Heart left ventricle (tissue), 16 donors: ENCODE measurements around the gene CFAP69. TPM values are rescaled to one million over a fixed set of nuclear protein-coding genes. Genes with fewer than 3 reads are reported as not detected.
"Not testable (repeated sequence)": the region's sequence is repeated elsewhere in the genome, so short reads cannot be mapped to it uniquely, and the experiment has no call there.

Experiments used
- ATAC-seq, 4 donors: fragments of 200-7000 bp; cut with Tn5 transposase; one replicate each; pipeline ENCODE4 v1.9.1; 2020 to 2022; ENCODE audit warnings: moderate library complexity in 4 of 4, mild to moderate bottlenecking in 3 of 4, moderate number of reproducible peaks in 1 of 4
- DNase-seq, 5 donors: peaks; one replicate each; pipeline ENCODE4 v3.0.0-alpha.2; 2020
- H3K27ac ChIP-seq, 12 donors: fragments of 200-600 bp; sonication (generic) in 4 of 12; one replicate each; pipeline versions ENCODE4 v1.5.0 to v1.8.0; 2016 to 2022; ENCODE audit warnings: mild to moderate bottlenecking in 2 of 12
- H3K27me3 ChIP-seq, 9 donors: fragments of 200-600 bp; sonication (generic) in 2 of 9; one replicate each; pipeline versions ENCODE4 v1.5.1 to v1.8.0; 2016 to 2022; ENCODE audit warnings: mild to moderate bottlenecking in 3 of 9
- H3K36me3 ChIP-seq, 9 donors: fragments of 200-600 bp; sonication (generic) in 2 of 9; one replicate each; pipeline versions ENCODE4 v1.5.0 to v1.8.0; 2018 to 2022; ENCODE audit warnings: mild to moderate bottlenecking in 2 of 9
- H3K4me1 ChIP-seq, 12 donors: fragments of 200-600 bp; sonication (generic) in 4 of 12; one replicate each; pipeline versions ENCODE4 v1.5.0 to v1.8.0; 2016 to 2022; ENCODE audit warnings: mild to moderate bottlenecking in 3 of 12
- H3K4me3 ChIP-seq, 12 donors: fragments of 200-600 bp; sonication (generic) in 4 of 12; one replicate each; pipeline versions ENCODE4 v1.5.0 to v1.8.0; 2017 to 2022; ENCODE audit warnings: mild to moderate bottlenecking in 9 of 12, moderate library complexity in 4 of 12
- H3K9me3 ChIP-seq, 12 donors: fragments of 200-600 bp; sonication (generic) in 4 of 12; one replicate each; pipeline versions ENCODE4 v1.5.0 to v1.8.0; 2016 to 2022; ENCODE audit warnings: mild to moderate bottlenecking in 1 of 12
- POLR2A ChIP-seq, 2 donors: fragments of 450-650 bp; IDR thresholded peaks; one replicate each; pipeline ENCODE4 v1.6.1; 2017; ENCODE audit warnings: antibody characterized with exemption in 2 of 2, mild to moderate bottlenecking in 2 of 2, moderate library complexity in 2 of 2
- whole genome bisulfite sequencing, 4 donors: extraction: QIAGEN DNeasy Blood & Tissue Kit in 2 of 4; methylation state at CpG; one replicate each; pipeline versions ENCODE4 v1.1.5 to v1.1.7; 2013 to 2018; 5-methylcytosine and 5-hydroxymethylcytosine counted together
- intact Hi-C, 10 donors: fragments of 100-400 bp; cut with DNase I; formaldehyde crosslinking; loops; one replicate each; pipeline versions ENCODE4 v1.11.1 to v1.14.2; 2022
- polyA plus RNA-seq, 2 donors: library from polyadenylated mRNA; stranded (reverse); fragments of 200-250 nt; gene quantifications; one replicate each; pipeline ENCODE4 v1.2.3, GENCODE V29; 2013
- total RNA-seq, 9 donors: library from RNA; depleted of rRNA in 2 of 9; stranded (reverse); fragments of >200 nt in 2 of 9; fragmentation: NEBNext Ultra II Directional in 3 of 9; extraction: Animal tissue kit (Norgen Biotek cat#: 25700) in 3 of 9; gene quantifications; one replicate each; pipeline versions ENCODE4 v1.1.0 to v1.2.4, GENCODE V29; 2016 to 2023
- TF ChIP-seq, protein P1 (sequence below), 12 donors: fragments of 200-600 bp; sonication (generic) in 4 of 12; IDR thresholded peaks; one replicate each; pipeline versions ENCODE4 v1.5.0 to v1.8.0; 2018 to 2022; ENCODE audit warnings: antibody characterized with exemption in 12 of 12, mild to moderate bottlenecking in 5 of 12
- donor health status: ischemic (EF 13 %, LVEDD 7.1; RV severe dilation, severe dysfunction).
- donor health status: healthy with polysubstance abuse.
- donor health status: DM: no; HTN: yes; CAD: no.
- donor health status: DM: no; HTN: no; CAD: no.
- donor health status: ischemic (EF 25% LVEDD 6.9; RV normal size, moderate dysfunction).
- donor health status: ischemic (EF 25% LVEDD 5.7; RV mildly dilated, moderate dysfunction).
- donor health status: healthy.
- donor health status: DM: yes; HTN: yes; CAD: no.
- donor health status: ischemic (EF 35%, LVEDD 5.7; RV mildly dilated, moderate dysfunction).
- donor health status: nonischemic (EF 11% LVEDD 7.7; RV severe dilation, severe dysfunction).
- donor health status: DM: yes; HTN: yes; CAD: no.
- donor health status: PGD.
- donor health status: ischemic (EF 29% LVEDD 5.4; RV normal size, mild dysfunction).
- donor health status: nonischemic (EF 23%, LVEDD 6.1; RV moderate dilation, normal function).

Gene CFAP69
- total and polyA plus RNA-seq, 11 donors: 1.0 to 4.5 (median 2.6) TPM

DNA sequence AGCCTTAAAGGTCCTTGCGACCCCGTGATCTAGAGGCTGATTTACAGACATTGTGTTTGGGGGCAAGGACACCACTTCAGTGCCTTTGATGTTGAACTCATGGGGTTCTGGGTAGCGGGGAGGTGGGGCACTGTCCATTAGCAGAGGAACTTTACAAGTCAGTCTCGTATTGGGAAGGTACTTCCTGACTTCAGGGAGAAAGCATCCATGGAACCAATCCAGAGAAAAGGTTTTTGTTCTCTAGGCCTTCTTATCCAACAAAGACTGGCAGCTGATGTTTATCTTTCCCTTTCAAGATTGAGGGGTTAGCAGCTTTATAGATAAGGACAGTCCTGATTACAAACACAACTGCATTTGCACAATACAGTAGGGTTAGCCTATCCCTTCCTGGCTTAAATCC is 104.3 kb downstream of the CFAP69 start:
- DNase-seq: no peak
- Histone ChIP-seq H3K36me3 (peaks cover 0 to 18% (median 4%) of the 10 kb centered on the region in 9 donors), H3K9me3 (no peaks in the 10 kb centered on the region), H3K4me3 (no peak overlapping the region), H3K4me1 (peaks cover 0 to 20% (median 12%) of the 10 kb centered on the region in 12 donors), H3K27ac (no peak overlapping the region), H3K27me3 (no peaks in the 10 kb centered on the region)
- no peak for ATAC-seq
- WGBS, 4 donors: 79 to 84% (median 80%) methylated on average over 4 of the region's 4 CpGs
- TF ChIP-seq POLR2A (IDR thresholded peaks at IDR 0.05): no peak
- TF ChIP-seq, protein P1, sequence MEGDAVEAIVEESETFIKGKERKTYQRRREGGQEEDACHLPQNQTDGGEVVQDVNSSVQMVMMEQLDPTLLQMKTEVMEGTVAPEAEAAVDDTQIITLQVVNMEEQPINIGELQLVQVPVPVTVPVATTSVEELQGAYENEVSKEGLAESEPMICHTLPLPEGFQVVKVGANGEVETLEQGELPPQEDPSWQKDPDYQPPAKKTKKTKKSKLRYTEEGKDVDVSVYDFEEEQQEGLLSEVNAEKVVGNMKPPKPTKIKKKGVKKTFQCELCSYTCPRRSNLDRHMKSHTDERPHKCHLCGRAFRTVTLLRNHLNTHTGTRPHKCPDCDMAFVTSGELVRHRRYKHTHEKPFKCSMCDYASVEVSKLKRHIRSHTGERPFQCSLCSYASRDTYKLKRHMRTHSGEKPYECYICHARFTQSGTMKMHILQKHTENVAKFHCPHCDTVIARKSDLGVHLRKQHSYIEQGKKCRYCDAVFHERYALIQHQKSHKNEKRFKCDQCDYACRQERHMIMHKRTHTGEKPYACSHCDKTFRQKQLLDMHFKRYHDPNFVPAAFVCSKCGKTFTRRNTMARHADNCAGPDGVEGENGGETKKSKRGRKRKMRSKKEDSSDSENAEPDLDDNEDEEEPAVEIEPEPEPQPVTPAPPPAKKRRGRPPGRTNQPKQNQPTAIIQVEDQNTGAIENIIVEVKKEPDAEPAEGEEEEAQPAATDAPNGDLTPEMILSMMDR (IDR thresholded peaks at IDR 0.05): no peak
- intact Hi-C loops: loop anchor here in 5 of 10 donors (5.0 to 10.0 kb wide), 3 partner anchors 53 to 58 kb away; partner anchors contain the start of gene CLDN12 (in 4 of the 5)

GRCh38 chr7:90350032-90350431 is 105.1 kb downstream of the CFAP69 start:
- Histone ChIP-seq H3K36me3 (peaks cover 0 to 25% (median 11%) of the 10 kb centered on the region in 9 donors), H3K4me1 (peaks cover 0 to 20% (median 11%) of the 10 kb centered on the region in 12 donors)
- ATAC-seq, intact Hi-C loops, DNase-seq, H3K9me3 ChIP-seq, H3K4me3 ChIP-seq, H3K27ac ChIP-seq, H3K27me3 ChIP-seq: not testable (repeated sequence)
- WGBS, 4 donors: 87 to 95% (median 90%) methylated on average over 3 of the region's 3 CpGs

DNA sequence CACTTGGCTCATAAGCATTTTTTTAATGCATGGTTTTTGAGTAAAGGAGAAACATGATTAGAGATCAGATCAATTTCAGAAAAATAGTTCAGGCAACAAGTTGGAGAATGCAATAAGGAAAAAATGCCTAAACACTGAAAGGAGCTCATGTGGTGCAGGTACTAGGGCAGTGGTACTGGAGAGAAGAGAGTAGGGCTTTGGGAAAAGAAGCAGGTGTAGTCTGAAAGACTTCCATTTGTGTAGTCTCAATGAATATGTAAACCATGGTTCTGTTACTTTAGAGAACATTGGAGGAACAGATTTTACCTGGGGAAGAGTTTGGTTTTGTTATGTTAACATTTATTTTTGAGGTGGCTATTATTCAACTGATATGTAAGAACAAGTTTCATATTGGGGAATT is 107.0 kb downstream of the CFAP69 start:
- no peak overlapping the region for H3K27ac ChIP-seq
- intact Hi-C loops: no loop called here
- TF ChIP-seq, protein P1 (IDR thresholded peaks at IDR 0.05): no peak
- no peak for TF ChIP-seq POLR2A (IDR thresholded peaks at IDR 0.05)
- H3K4me3 ChIP-seq: no peak overlapping the region
- H3K9me3 ChIP-seq: peaks cover 0 to under 1% (median 0%) of the 10 kb centered on the region in 12 donors
- no peaks in the 10 kb centered on the region for H3K27me3 ChIP-seq
- ATAC-seq (no peak), DNase-seq (no peak)
- H3K4me1 ChIP-seq: peaks cover 0 to 13% (median 10%) of the 10 kb centered on the region in 12 donors
- peaks cover 0 to 45% (median 30%) of the 10 kb centered on the region in 9 donors for H3K36me3 ChIP-seq

Other genes starting within 250 kb of the CFAP69 start
- gene STEAP1, start 90.7 kb upstream of the CFAP69 start, total RNA-seq: 1 to 10 TPM in 4 of 9 donors, under 1 TPM in 5; 0.49 to 8.3 (median 0.92) TPM
- under 1 TPM; 0.34 to 0.82 TPM for gene STEAP1, start 90.7 kb upstream of the CFAP69 start, polyA plus RNA-seq
- gene STEAP2, start 33.4 kb upstream of the CFAP69 start, total RNA-seq: 10 to 100 TPM in 3 of 9 donors, 1 to 10 TPM in 6; 6.2 to 16.7 (median 9.1) TPM
- gene STEAP2, start 33.4 kb upstream of the CFAP69 start, polyA plus RNA-seq: 1 to 10 TPM; 1.4 to 4.1 TPM
- not detected for gene FAM237B, start 76.1 kb downstream of the CFAP69 start, total RNA-seq
- not detected for gene FAM237B, start 76.1 kb downstream of the CFAP69 start, polyA plus RNA-seq
- gene GTPBP10, start 101.5 kb downstream of the CFAP69 start, total RNA-seq: 10 to 100 TPM in 8 of 9 donors, 1 to 10 TPM in 1; 8.2 to 28.4 (median 20.0) TPM
- gene GTPBP10, start 101.5 kb downstream of the CFAP69 start, polyA plus RNA-seq: 10 to 100 TPM; 15.5 to 16.8 TPM
- gene CLDN12, start 158.3 kb downstream of the CFAP69 start, total RNA-seq: 10 to 100 TPM; 20.7 to 45.2 (median 32.2) TPM
- 10 to 100 TPM; 22.3 to 23.6 TPM for gene CLDN12, start 158.3 kb downstream of the CFAP69 start, polyA plus RNA-seq
- not detected for gene PTTG1IP2, start 224.5 kb downstream of the CFAP69 start, total RNA-seq
- not detected for gene PTTG1IP2, start 224.5 kb downstream of the CFAP69 start, polyA plus RNA-seq